Heart left ventricle (tissue), 16 donors: Measurements from ENCODE around the gene B3GALT5. TPM values are rescaled to one million over a fixed set of nuclear protein-coding genes. Genes with fewer than 3 reads are reported as not detected.

Experiments
- ATAC-seq, 4 donors: fragments of 200-7000 bp; cut with Tn5 transposase; one replicate each; pipeline ENCODE4 v1.9.1; 2020 to 2022; ENCODE audit warnings: moderate library complexity in 4 of 4, mild to moderate bottlenecking in 3 of 4, moderate number of reproducible peaks in 1 of 4
- DNase-seq, 5 donors: peaks; one replicate each; pipeline ENCODE4 v3.0.0-alpha.2; 2020
- H3K27ac ChIP-seq, 12 donors: fragments of 200-600 bp; sonication (generic) in 4 of 12; one replicate each; pipeline versions ENCODE4 v1.5.0 to v1.8.0; 2016 to 2022; ENCODE audit warnings: mild to moderate bottlenecking in 2 of 12
- H3K27me3 ChIP-seq, 9 donors: fragments of 200-600 bp; sonication (generic) in 2 of 9; one replicate each; pipeline versions ENCODE4 v1.5.1 to v1.8.0; 2016 to 2022; ENCODE audit warnings: mild to moderate bottlenecking in 3 of 9
- H3K36me3 ChIP-seq, 9 donors: fragments of 200-600 bp; sonication (generic) in 2 of 9; one replicate each; pipeline versions ENCODE4 v1.5.0 to v1.8.0; 2018 to 2022; ENCODE audit warnings: mild to moderate bottlenecking in 2 of 9
- H3K4me1 ChIP-seq, 12 donors: fragments of 200-600 bp; sonication (generic) in 4 of 12; one replicate each; pipeline versions ENCODE4 v1.5.0 to v1.8.0; 2016 to 2022; ENCODE audit warnings: mild to moderate bottlenecking in 3 of 12
- H3K4me3 ChIP-seq, 12 donors: fragments of 200-600 bp; sonication (generic) in 4 of 12; one replicate each; pipeline versions ENCODE4 v1.5.0 to v1.8.0; 2017 to 2022; ENCODE audit warnings: mild to moderate bottlenecking in 9 of 12, moderate library complexity in 4 of 12
- H3K9me3 ChIP-seq, 12 donors: fragments of 200-600 bp; sonication (generic) in 4 of 12; one replicate each; pipeline versions ENCODE4 v1.5.0 to v1.8.0; 2016 to 2022; ENCODE audit warnings: mild to moderate bottlenecking in 1 of 12
- CTCF ChIP-seq, 12 donors: fragments of 200-600 bp; sonication (generic) in 4 of 12; IDR thresholded peaks; one replicate each; pipeline versions ENCODE4 v1.5.0 to v1.8.0; 2018 to 2022; ENCODE audit warnings: antibody characterized with exemption in 12 of 12, mild to moderate bottlenecking in 5 of 12
- POLR2A ChIP-seq, 2 donors: fragments of 450-650 bp; IDR thresholded peaks; one replicate each; pipeline ENCODE4 v1.6.1; 2017; ENCODE audit warnings: antibody characterized with exemption in 2 of 2, mild to moderate bottlenecking in 2 of 2, moderate library complexity in 2 of 2
- WGBS, 4 donors: extraction: QIAGEN DNeasy Blood & Tissue Kit in 2 of 4; methylation state at CpG; one replicate each; pipeline versions ENCODE4 v1.1.5 to v1.1.7; 2013 to 2018; 5-methylcytosine and 5-hydroxymethylcytosine counted together
- intact Hi-C, 10 donors: fragments of 100-400 bp; cut with DNase I; formaldehyde crosslinking; loops; one replicate each; pipeline versions ENCODE4 v1.11.1 to v1.14.2; 2022
- polyA plus RNA-seq, 2 donors: library from polyadenylated mRNA; stranded (reverse); fragments of 200-250 nt; gene quantifications; one replicate each; pipeline ENCODE4 v1.2.3, GENCODE V29; 2013
- total RNA-seq, 9 donors: library from RNA; depleted of rRNA in 2 of 9; stranded (reverse); fragments of >200 nt in 2 of 9; fragmentation: NEBNext Ultra II Directional in 3 of 9; extraction: Animal tissue kit (Norgen Biotek cat#: 25700) in 3 of 9; gene quantifications; one replicate each; pipeline versions ENCODE4 v1.1.0 to v1.2.4, GENCODE V29; 2016 to 2023
- donor health status: ischemic (EF 13 %, LVEDD 7.1; RV severe dilation, severe dysfunction).
- donor health status: healthy with polysubstance abuse.
- donor health status: DM: no; HTN: yes; CAD: no.
- donor health status: DM: no; HTN: no; CAD: no.
- donor health status: ischemic (EF 25% LVEDD 6.9; RV normal size, moderate dysfunction).
- donor health status: ischemic (EF 25% LVEDD 5.7; RV mildly dilated, moderate dysfunction).
- donor health status: healthy.
- donor health status: DM: yes; HTN: yes; CAD: no.
- donor health status: ischemic (EF 35%, LVEDD 5.7; RV mildly dilated, moderate dysfunction).
- donor health status: nonischemic (EF 11% LVEDD 7.7; RV severe dilation, severe dysfunction).
- donor health status: DM: yes; HTN: yes; CAD: no.
- donor health status: PGD.
- donor health status: ischemic (EF 29% LVEDD 5.4; RV normal size, mild dysfunction).
- donor health status: nonischemic (EF 23%, LVEDD 6.1; RV moderate dilation, normal function).

Gene B3GALT5
- total and polyA plus RNA-seq, 11 donors = 0.01 to 0.71 (median 0.07) TPM; not detected in 2

- intact Hi-C loops = loop anchor here in 4 of 10 donors (2.0 to 10.0 kb wide), 3 partner anchors 110 to 198 kb away; no protein-coding TSS in a partner anchor
- WGBS, 4 donors = 78 to 86% (median 80%) methylated on average over 1 of the region's 1 CpG
- TF ChIP-seq POLR2A (IDR thresholded peaks at IDR 0.05) = no peak
- no peak for TF ChIP-seq CTCF (IDR thresholded peaks at IDR 0.05)
Measured at GRCh38 chr21:39714331-39714730, 101.6 kb downstream of the B3GALT5 start.

GRCh38 chr21:39715804-39716397 is 103.2 kb downstream of the B3GALT5 start:
- 32 to 35% (median 33%) methylated on average over 10 of the region's 10 CpGs for WGBS, 4 donors
- Histone ChIP-seq H3K9me3 (no peaks in the 10 kb centered on the region), H3K36me3 (no peaks in the 10 kb centered on the region), H3K27me3 (no peaks in the 10 kb centered on the region), H3K4me3 (no peak overlapping the region), H3K27ac (no peak overlapping the region), H3K4me1 (peaks cover 0 to 5% (median 0%) of the 10 kb centered on the region in 12 donors)
- intact Hi-C loops = loop anchor here (1.0 to 10.0 kb wide), 5 partner anchors 111 to 199 kb away; no protein-coding TSS in a partner anchor
- TF ChIP-seq POLR2A (IDR thresholded peaks at IDR 0.05) = no peak
- peak; percentile 53 to 81 (median 68) for TF ChIP-seq CTCF (IDR thresholded peaks at IDR 0.05)
- ATAC-seq (peak in 2 of 4 donors; percentile 38), DNase-seq (peak in 4 of 5 donors; percentile 29 to 55 (median 33))

More at GRCh38 chr21:39714331-39714730, 101.6 kb downstream of the B3GALT5 start:
- H3K27ac ChIP-seq = no peak overlapping the region
- peaks cover 0 to 3% (median 0%) of the 10 kb centered on the region in 12 donors for H3K4me1 ChIP-seq
- no peaks in the 10 kb centered on the region for H3K9me3 ChIP-seq
- no peaks in the 10 kb centered on the region for H3K27me3 ChIP-seq
- no peak overlapping the region for H3K4me3 ChIP-seq
- ATAC-seq = no peak
- DNase-seq = no peak
- H3K36me3 ChIP-seq = no peaks in the 10 kb centered on the region

- ATAC-seq = peak in 2 of 4 donors; percentile 28 to 52
- H3K9me3 ChIP-seq = no peaks in the 10 kb centered on the region
- H3K4me3 ChIP-seq = no peak overlapping the region
- TF ChIP-seq POLR2A (IDR thresholded peaks at IDR 0.05) = no peak
- TF ChIP-seq CTCF (IDR thresholded peaks at IDR 0.05) = peak in 2 of 12 donors; percentile 7 to 9
- no peaks in the 10 kb centered on the region for H3K36me3 ChIP-seq
- no peaks in the 10 kb centered on the region for H3K27me3 ChIP-seq
- intact Hi-C loops = no loop called here
- DNase-seq = no peak
- H3K4me1 ChIP-seq = peaks cover 0 to 3% (median 0%) of the 10 kb centered on the region in 12 donors
- 69 to 79% (median 75%) methylated on average over 5 of the region's 5 CpGs for whole genome bisulfite sequencing, 4 donors
- H3K27ac ChIP-seq = no peak overlapping the region
Measured at GRCh38 chr21:39720126-39720778, 107.5 kb downstream of the B3GALT5 start.

GRCh38 chr21:39721885-39722284 is 109.1 kb downstream of the B3GALT5 start:
- no peak for ATAC-seq

More at GRCh38 chr21:39721885-39722284, 109.1 kb downstream of the B3GALT5 start:
- Histone ChIP-seq H3K4me3 (no peak overlapping the region), H3K4me1 (peaks cover 0 to 3% (median 0%) of the 10 kb centered on the region in 12 donors), H3K9me3 (no peaks in the 10 kb centered on the region), H3K36me3 (no peaks in the 10 kb centered on the region), H3K27ac (no peak overlapping the region), H3K27me3 (no peaks in the 10 kb centered on the region)
- no peak for DNase-seq
- TF ChIP-seq POLR2A (IDR thresholded peaks at IDR 0.05) (no peak), CTCF (IDR thresholded peaks at IDR 0.05) (no peak)
- intact Hi-C loops = no loop called here
- 87 to 99% (median 95%) methylated on average over 1 of the region's 1 CpG for WGBS, 4 donors
